Kidney (tissue), 14 donors: ENCODE results near the gene SACM1L. TPM values are rescaled to one million over a fixed set of nuclear protein-coding genes. Genes with fewer than 3 reads are reported as not detected.

Source experiments
- DNase-seq, 5 donors: peaks; one replicate each; pipeline ENCODE4 v3.0.0-alpha.2; 2013 to 2020
- FAIRE-seq: peaks from 2 replicates; lab custom pipeline; 2012; peaks lifted over from hg19 to GRCh38; lab: Jason Lieb, UNC
- H3K27ac ChIP-seq, 2 donors: one replicate each; pipeline ENCODE4 v1.7.0; 2013; ENCODE audit warnings: low read depth in 2 of 2, low read length in 2 of 2, inconsistent platforms in 1 of 2
- H3K27me3 ChIP-seq: one replicate; pipeline ENCODE4 v1.7.1; 2013; ENCODE audit warnings: low read length, inconsistent platforms; ENCODE audit not compliant: control insufficient read depth, insufficient read depth
- H3K36me3 ChIP-seq, 3 donors: one replicate each; pipeline versions ENCODE4 v1.7.0 to v1.7.1; 2013; ENCODE audit warnings: low read length in 3 of 3, control low read depth in 1 of 3, inconsistent platforms in 1 of 3; ENCODE audit not compliant: insufficient read depth in 3 of 3, control insufficient read depth in 2 of 3
- H3K4me1 ChIP-seq, 3 donors: one replicate each; pipeline versions ENCODE4 v1.7.0 to v1.7.1; 2013; ENCODE audit warnings: low read length in 3 of 3, inconsistent platforms in 1 of 3, low read depth in 1 of 3; ENCODE audit not compliant: control insufficient read depth in 2 of 3, insufficient read depth in 2 of 3
- H3K4me3 ChIP-seq, 3 donors: one replicate each; pipeline versions ENCODE4 v1.7.0 to v1.8.1; 2013; ENCODE audit warnings: low read length in 3 of 3, control low read depth in 1 of 3, inconsistent platforms in 1 of 3
- H3K9ac ChIP-seq, 3 donors: one replicate each; pipeline versions ENCODE4 v1.7.0 to v1.7.1; 2013; ENCODE audit warnings: low read length in 3 of 3, control low read depth in 1 of 3, inconsistent platforms in 1 of 3
- H3K9me3 ChIP-seq, 3 donors: one replicate each; pipeline versions ENCODE4 v1.7.0 to v1.7.1; 2013; ENCODE audit warnings: low read length in 3 of 3, control low read depth in 1 of 3, inconsistent platforms in 1 of 3; ENCODE audit not compliant: control insufficient read depth in 2 of 3, insufficient read depth in 1 of 3
- CTCF ChIP-seq: IDR thresholded peaks from 3 replicates; pipeline ENCODE4 v1.5.1; 2012; ENCODE audit warnings: mild to moderate bottlenecking, moderate library complexity, borderline replicate concordance; ENCODE audit not compliant: insufficient read depth; ENCODE audit errors: extremely low read depth
- intact Hi-C: fragments of 100-400 bp; cut with DNase I; formaldehyde crosslinking; loops from one replicate; pipeline ENCODE4 v1.11.1; 2022
- polyA plus RNA-seq: library from polyadenylated mRNA; stranded (reverse); fragments of 350-450 nt; fragmentation: Illumina TruSeq; extraction: RNeasy Lipid Tissue Mini Kit (QIAGEN cat#74804); gene quantifications from one replicate; pipeline ENCODE4 v1.2.3, GENCODE V29; 2014; ENCODE audit warnings: low read depth, low replicate concordance; ENCODE audit not compliant: insufficient read depth
- total RNA-seq: library from RNA; stranded (reverse); fragmentation: NEBNext Ultra II Directional; extraction: Animal tissue kit (Norgen Biotek cat#: 25700); gene quantifications from one replicate; pipeline ENCODE4 v1.2.1, GENCODE V29; 2021
- donor health status: control.
- donor health status: control.
- donor health status: control.
- donor health status: control.
- donor health status: control.
- donor health status: DM: yes; HTN: yes; CAD: no.
- donor health status: Normal renal cell carcinoma (clear cell type).

The SACM1L gene
- total and polyA plus RNA-seq, 2 donors from 2014 or later: 27.1 to 53.1 TPM

DNA sequence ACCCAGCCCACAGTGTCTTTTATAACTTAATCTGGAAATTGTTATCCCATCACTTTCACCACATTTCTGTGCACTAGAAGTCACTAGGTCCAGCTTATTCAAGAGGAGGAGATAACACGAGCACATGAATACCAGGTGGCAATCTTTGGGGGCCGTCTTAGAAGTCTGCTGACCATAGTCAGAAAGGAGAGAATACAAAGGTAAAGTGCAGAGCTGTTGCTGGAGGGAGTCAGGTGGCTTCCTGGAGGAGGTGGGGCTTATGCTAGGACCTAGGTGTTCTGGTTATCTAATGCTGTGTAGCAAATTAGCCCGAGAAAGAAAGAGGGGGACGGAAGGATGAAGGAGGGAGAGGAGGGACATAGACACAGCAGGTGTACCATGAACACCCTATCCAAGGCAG, 60.7 kb downstream of the SACM1L start:
- no peak overlapping the region for H3K27ac ChIP-seq
- no peak overlapping the region for H3K4me3 ChIP-seq
- no peaks in the 10 kb centered on the region for H3K27me3 ChIP-seq
- no peaks in the 10 kb centered on the region for H3K9me3 ChIP-seq
- no peaks in the 10 kb centered on the region for H3K4me1 ChIP-seq
- FAIRE-seq: no peak
- H3K9ac ChIP-seq: no peak overlapping the region
- no peak for DNase-seq
- H3K36me3 ChIP-seq: peaks cover 0 to 2% (median 2%) of the 10 kb centered on the region in 3 donors
- intact Hi-C loops: no loop called here
- no peak for TF ChIP-seq CTCF

GRCh38 chr3:45751537-45752242, 62.5 kb downstream of the SACM1L start:
- FAIRE-seq (no peak), DNase-seq (no peak)
- no peaks in the 10 kb centered on the region for H3K36me3 ChIP-seq
- H3K9me3 ChIP-seq: no peaks in the 10 kb centered on the region
- H3K4me1 ChIP-seq: no peaks in the 10 kb centered on the region
- no peak overlapping the region for H3K27ac ChIP-seq
- TF ChIP-seq CTCF: no peak
- H3K4me3 ChIP-seq: no peak overlapping the region
- no peak overlapping the region for H3K9ac ChIP-seq
- intact Hi-C loops: no loop called here
- no peaks in the 10 kb centered on the region for H3K27me3 ChIP-seq

DNA sequence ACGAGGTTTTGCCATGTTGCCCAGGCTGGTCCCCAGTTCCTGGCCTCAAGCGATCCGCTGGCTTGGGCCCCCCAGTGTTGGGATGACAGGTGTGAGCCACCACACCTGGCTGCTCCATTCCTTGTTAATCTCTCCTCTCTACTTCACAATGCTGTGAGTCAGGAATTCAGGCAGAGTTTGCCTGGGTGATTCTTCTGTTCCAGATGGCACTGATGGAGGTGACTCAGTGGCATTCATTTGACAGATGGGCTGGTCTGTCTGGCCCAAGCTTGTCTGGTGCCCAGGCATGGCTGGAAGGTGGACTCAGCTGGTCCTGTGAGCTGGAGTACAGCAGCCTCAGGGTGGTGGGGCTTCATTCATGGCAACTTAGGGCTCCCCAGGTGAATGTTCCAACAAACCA, 63.9 kb downstream of the SACM1L start:
- no peak overlapping the region for H3K27ac ChIP-seq
- intact Hi-C loops: no loop called here
- TF ChIP-seq CTCF: no peak
- no peak overlapping the region for H3K4me3 ChIP-seq
- no peaks in the 10 kb centered on the region for H3K9me3 ChIP-seq
- H3K36me3 ChIP-seq: no peaks in the 10 kb centered on the region
- H3K9ac ChIP-seq: no peak overlapping the region
- H3K27me3 ChIP-seq: no peaks in the 10 kb centered on the region
- DNase-seq: no peak
- FAIRE-seq: no peak
- no peaks in the 10 kb centered on the region for H3K4me1 ChIP-seq
